HG03575 (cell line): Measurements from ENCODE around the gene RPS18.

ENCODE experiments used
- ATAC-seq: cut with Tn5 transposase; IDR thresholded peaks from one replicate; pipeline ENCODE4 v1.9.1; 2021; ENCODE audit not compliant: unreplicated experiment, insufficient number of reproducible peaks, low FRiP score; ENCODE audit errors: extremely low read depth

The RPS18 gene

DNA sequence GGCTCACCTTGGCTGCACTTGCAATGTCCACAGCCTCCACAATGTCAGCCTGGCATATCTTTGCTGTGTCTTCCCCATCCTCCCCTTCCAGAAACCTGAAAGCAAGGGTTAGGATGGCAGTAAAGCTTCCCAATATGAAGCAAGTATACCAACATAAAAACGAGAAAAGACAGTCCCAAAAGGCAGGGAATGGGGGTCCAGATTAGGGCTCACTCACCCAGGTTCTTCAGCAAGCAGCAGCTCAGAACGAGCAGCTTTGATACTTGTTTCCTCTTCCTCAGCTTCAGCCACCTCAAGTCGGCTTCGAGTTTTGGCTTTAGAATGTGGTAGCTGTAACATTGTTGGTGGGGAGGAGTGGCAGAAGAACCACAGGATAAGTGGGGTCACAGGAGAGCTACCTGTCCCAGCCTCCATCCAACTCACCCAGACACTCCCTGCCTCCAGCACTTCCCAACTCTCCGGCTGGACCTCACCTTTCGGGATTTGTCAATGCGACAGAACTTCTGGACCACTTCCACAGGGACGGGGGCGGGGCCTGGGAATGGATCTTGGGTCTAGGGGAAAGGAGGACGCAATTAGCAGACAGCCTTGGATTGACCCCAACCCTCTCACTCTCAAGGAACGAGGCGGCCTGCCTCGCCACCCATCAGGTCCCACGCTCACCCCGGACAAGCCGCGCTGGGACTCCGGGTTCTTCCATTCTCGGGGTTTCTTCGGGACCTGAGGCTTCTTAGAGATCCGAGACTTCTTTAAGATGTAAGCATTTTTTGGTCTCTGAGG lies 16.5 kb downstream of the RPS18 start:
- no peak for ATAC-seq

DNA sequence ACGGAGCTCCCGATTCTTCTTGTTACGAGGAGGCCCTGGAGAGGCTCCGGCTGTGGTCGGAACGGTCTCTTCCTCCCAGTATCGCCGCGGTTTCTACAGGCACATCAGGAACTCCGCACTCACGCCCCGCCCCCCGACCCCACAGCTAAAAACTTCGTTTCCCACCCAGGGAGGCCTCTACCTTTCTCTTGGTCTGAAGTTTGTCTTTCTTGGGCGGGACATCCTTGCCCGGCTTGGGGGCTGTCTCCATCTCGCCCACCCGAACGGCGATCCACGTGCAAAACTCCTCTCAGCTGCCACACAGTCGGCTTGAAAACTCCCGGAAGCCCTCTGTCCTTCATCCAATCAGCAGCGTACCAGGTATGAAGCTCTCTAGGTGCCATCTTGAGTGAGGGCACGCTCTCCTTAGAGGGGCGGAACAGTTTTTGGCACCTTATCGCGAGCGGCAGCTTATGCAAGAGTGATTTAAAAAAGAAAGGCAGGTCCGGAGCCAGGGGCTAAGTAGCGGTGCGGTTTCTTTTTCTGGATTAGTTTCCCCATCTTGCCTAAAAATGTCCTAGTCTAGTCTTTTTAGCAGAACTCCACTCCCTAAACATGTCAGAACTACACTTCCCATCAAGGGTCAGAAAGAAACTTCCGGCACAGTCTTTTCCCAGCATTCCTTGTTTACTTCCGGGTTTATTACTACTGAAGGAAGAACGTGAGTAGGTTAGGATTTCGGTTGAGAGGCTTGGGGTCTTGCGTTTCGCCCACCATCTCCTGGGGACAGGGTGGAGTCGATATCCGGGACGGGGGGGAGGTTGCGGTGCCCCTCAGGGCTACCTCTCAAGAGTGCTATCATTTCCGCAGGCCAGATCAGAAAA lies 17.3 kb downstream of the RPS18 start, which contains the start of the genes PFDN6 and WDR46:
TSS of gene PFDN6 (plus strand) at position 681 of the 863 bp plus-strand sequence. CDS start 256 bp downstream, outside the sequence.
TSS of gene WDR46 (minus strand) at position 319 of the 863 bp plus-strand sequence. CDS start at position 250, 69 bp downstream.
- peak; percentile 57 for ATAC-seq

DNA sequence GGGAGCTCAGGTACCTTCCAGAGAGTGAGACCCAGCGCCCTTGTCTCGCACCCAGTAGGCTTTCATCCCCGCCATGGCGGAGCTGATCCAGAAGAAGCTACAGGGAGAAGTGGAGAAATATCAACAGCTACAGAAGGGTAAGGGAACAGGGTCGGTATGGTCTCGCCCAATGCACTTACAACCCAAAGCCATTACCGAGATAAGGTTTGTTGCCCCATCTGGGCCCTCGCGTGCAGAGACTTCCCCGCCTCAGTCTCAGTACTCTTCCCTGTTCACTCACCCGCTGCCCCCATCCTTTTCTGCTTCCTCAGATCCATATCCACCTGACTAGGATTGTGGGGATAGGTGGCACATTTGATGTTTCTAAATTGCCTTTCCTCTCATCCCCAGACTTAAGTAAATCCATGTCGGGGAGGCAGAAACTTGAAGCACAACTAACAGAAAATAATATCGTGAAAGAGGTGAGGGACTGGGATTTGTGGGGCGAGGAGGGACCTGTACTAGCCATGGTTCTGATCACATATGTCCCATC lies 18.0 kb downstream of the RPS18 start:
- no peak for ATAC-seq

DNA sequence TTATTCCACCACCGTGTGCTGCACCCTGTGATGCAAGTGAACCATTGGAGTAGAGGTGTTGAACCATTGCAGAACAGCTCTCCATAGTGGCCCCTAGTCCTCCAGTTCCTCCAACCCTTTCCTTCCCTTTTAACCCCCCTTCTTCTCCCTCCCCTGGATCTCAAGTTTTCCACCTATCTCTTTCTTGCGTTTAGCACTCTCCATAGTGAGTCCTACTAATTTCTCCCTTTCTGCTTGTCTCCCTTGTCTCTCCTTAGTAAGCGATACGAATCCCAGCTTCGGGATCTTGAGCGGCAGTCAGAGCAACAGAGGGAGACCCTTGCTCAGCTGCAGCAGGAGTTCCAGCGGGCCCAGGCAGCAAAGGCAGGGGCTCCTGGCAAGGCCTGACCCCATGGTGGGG lies 18.6 kb downstream of the RPS18 start:
- ATAC-seq = no peak

DNA sequence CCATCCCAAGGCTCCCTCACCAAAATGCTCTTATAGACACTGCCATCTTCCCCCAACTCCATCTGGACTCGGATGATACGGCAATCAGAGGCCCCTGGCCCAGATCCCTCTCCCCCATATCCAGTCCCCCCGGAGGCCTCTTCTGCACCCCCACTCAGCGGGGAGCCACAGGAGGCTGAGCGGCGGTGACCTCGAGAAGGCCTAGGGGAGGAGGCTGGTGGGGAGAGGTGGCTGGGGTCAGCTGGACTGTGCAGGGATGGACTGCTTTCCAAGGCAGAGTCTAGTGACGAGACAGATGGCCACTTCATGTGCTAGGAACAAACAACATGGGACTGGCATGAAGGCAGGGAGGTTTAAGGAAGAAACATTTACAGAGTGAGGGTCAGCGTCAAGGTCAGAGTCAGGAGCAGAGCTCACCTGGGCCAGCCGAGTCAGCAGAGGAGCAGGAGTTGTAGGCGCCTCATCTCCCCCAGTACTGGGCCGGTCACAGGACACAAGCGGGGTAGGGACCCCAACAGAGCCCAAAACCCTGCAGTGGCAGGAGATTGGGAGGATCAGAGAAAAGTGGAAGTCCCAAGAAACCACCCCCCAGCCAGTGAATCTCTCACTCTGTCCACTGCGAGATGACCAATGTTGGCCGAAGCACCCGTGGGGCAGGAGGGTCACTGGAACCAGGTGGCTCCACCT lies 21.3 kb downstream of the RPS18 start:
- no peak for ATAC-seq

DNA sequence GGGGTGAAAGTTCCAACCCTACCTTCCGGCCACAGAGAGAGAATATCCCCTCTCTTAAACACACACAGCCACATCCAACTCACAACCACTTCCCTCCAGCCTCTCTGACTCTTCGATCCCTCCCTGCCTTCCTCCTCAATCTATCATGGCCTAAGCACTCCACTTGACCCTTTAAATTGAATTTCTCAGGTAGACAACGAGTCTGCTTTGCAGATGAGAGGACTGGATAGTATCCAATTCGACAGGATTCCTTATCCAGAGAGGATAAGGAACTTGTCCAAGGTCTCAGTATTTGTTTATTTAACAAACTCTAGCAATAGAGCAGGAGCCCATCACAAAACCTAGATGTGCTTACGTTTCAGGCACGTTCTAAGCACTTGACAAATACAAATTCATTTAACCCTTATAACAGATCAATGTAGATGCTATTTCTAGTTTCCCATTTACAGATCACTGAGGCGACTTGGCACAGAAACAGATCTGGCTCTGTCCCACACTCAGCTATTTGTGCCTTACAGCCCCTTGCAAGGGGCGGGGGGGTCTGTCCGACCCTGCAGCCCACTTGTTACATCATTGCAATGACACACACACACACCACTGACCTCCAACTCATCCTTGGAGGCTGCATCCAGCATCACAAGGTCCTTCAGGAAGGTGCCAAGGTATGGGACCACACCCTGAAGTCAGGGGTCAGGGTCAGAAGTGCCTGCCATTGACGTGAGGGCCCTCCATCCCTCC lies 22.4 kb downstream of the RPS18 start:
- ATAC-seq = no peak

DNA sequence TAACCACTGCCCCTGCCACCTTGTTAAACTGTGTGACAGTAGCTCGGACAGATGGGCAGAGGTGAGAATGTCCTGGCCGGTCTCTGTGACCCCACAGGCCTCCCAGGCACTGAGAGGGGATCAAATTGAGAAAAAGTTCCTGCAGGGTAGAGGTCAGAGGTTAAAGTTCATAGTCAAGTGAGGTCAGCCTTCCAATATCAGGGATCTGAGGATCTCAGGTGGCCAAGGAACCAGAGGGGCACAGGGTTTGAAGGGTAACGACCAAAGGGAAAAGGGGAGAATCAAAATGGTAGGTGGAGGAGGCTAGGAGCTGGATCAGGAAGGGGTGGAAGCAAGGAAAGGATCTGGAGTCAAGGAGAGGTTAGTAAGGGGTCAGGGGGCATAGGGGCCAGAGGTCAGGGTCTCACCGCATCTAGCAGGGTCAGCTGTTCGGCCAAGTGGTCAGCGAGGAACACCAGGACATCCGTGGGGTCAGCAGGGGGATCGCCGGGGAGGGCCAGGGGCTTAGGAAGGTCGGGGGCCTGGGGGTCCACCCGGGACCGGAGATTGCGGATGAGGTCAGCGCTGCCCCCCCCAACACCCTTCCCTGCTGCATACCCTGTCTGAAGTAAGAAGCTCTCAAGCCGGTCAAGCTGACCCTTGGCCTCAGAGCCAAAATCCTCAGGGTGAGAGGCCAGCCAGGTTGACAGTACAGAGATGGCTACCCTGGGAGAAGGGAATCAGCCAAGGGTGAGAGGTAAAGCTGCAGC lies 23.9 kb downstream of the RPS18 start:
- no peak for ATAC-seq

DNA sequence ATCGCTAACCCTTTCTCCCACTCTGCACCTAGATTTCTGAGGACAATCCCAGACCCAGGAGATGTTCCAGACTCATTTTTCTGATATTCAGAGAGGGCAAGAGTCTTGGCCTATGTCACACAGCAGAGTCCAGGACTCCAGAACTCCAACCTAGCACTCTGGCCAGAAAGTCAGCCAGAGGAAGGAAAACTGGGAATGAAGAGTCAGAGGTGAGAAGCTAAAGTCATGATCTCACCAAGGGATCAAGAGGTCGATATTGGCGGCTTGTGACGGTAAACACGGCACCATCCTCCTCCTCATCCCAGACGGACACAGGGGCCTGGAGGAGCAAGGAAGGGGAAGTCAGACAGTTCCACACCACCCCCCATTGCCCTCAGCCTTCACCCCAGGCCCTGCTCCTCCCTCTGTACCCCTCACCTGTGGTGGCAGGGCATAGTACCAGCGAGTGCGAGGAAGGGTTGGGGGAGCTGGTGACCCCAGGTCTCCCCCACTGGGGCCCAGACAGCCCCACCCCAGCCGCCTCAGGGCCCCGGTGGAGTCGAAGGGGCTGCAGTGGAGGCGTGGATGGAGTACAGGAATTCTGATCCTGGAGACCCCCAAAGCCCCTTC lies 25.0 kb downstream of the RPS18 start:
- ATAC-seq = no peak

DNA sequence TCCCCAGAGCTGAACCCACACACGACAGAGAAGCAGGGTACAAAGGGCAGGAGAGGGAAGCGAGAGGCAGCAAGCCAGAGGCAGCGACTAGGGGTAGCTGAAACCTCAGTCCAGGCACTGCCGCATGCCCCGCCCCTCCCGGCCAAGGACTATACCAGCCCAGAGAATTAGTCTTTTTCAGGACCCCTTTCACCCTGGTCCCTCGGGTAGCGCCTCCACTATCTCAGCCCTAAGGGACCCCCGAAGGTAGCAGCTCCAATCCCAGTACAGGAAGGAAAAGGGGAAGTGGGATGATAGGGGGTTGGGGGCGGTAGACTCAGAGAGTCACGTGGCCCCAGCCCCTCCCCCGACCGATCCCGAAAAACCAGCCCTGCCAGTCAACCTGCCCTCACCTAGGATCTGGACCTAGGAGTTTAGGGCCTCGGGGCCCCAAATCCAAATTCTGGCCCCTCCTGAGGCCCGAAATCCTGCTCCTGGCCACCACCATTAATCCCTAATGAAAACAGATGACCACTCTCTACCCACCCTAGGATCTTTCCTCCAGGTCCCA lies 25.6 kb downstream of the RPS18 start:
- no peak for ATAC-seq

DNA sequence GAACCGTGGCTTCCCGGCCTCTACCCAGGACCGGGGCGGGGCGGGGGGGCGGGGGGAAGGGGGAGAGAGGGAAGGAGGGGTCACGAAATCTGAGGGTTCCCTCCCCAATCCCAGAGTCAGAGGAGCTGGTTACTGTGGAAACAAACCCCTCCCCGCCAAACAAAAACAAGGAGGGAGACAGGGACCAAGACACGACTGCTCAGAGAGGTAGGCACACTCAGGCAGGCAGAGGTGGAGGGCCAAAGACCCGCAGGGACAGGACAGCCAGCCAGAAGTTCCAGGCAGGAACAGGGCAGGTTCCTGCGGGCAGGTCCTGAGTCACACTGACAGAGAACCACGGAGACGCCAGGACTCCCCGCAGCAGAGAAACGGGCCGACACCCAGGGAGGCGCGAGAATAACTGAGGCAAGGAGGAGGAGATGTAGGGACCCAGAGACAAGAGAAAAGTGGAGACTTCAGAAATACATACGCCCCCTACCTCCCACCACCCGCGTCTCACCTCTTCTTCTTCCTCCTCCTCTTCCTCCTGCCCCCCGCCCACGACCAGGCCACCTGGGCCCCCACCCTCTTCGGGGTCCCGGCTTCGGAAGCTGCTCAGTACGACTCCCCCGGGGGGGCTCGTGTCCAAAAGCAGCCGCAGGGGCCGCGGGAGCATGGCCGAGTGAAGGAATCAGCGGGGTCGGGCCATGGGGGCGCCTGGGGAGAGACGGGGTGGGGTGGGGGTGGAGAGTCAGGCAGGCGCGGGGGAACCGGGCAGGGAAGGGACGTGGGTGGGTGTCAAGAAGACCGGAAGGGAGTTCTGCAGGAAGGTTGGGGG lies 26.3 kb downstream of the RPS18 start:
- ATAC-seq = no peak

DNA sequence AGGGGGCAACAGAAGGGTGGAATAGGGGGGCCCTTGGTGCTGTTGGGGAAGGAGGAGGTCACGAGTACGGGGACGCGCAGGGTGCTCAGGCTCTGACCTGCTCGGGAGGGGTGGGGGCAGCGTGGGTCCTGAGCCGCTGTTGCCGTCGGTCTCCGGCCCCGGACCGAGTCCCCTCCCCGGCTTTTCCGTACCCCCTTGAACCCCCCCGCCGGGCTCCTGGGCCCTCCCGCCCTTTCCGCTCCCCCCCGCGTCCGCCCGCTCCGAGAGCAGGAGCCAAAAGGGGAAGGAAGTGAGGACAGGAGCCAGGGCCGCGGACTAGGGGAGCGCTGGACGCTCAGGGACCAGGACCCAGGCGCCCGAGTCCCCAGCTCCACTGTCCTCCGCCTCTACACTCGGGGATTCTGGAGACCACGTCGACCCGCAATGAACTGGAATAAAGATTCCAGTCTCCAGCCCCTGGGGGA lies 26.9 kb downstream of the RPS18 start, which contains the start of gene RGL2:
TSS of gene RGL2 (minus strand) at position 170 of the 464 bp plus-strand sequence. CDS start 332 bp downstream, outside the sequence.
- ATAC-seq = no peak

DNA sequence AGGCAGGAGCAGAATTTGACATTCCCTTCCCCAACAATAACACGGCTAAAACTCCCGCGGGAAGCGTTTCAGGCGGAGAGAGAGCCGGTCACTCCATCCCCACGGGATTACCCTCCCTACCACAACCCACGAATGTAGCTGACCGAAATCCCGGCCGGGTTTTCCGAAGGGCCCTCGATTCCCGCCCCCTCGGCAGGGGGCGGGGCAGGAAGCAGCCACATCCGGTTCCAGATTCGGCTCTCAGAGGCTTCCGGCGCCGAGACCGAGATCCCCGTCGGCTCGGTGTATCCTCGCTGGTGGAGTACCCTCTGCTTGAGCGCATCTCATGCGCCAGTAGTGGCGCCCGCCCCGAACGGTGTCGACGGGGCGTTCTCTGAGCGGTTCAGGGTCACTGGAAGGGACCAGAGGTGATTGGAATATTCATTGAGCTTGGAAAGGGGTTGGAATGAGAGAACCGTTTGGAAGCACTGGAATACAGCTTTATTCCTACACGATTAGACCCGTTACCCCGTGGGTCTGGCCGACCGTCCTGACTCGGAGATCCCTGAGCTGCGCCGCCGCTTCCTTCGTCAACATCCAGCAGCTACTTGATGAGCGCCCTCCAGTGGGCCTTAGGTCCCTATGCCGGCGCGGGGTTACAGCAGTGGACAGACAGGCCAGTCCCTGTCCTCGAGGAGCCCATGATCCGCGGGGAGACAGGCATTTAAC lies 27.5 kb downstream of the RPS18 start:
- ATAC-seq = no peak

DNA sequence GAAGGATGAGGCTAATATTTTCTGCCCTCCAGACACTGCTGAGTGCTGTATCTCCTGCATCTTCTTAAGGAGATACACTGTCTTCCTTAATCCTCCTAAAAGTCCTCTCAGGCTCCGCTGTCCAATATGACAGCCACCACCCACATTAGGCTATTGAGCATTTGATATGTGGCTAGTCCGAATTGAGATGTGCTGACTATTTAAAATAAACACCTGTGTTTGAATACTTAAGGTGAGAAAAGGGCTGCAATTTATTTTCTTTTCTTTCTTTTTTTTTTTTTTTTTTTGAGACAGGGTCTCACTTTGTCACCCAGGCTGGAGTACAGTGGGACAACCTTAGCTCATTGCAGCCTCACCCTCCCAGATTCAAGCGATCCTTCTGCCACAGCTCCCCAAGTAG lies 30.0 kb downstream of the RPS18 start:
- no peak for ATAC-seq

DNA sequence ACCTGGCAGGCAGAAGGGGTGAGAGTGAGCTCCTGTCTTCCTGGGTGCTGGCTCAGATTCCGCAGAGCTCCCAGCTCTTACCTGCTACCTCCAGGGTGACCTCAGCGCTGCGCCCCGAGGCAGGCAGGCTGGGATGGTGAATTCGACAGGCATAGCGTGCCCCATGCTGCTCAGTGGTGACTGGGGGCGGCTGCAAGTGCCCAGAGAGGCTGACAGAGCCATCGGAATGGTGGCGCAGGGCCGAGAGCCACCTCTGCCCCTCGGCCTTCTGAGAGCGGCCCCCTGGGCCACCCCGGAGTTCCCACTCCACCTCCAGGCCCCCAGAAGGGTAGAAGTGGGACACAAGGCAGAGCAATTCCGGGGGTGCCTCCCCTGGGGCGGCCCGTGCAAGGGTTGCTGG lies 32.3 kb downstream of the RPS18 start:
- ATAC-seq = no peak

DNA sequence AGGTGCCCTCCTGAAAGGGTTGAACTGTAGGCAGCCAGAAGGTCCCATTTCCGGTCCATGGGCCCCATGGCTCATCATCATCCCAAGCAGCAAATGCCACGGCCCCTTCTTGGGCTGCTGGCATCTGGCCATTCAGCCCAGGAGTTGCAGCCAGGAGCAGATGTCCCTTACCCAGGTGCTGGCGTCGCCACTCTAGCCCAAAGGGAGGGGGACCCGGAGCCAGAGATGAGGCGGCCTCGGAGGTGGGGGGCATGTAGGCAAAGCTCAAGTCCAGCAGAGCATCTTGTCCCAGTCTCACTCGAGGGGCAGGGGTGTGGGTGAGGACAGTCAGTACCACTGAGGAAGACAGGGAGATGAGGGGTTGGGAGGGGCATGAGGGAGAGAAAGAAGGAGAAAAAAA lies 33.2 kb downstream of the RPS18 start:
- ATAC-seq = no peak

DNA sequence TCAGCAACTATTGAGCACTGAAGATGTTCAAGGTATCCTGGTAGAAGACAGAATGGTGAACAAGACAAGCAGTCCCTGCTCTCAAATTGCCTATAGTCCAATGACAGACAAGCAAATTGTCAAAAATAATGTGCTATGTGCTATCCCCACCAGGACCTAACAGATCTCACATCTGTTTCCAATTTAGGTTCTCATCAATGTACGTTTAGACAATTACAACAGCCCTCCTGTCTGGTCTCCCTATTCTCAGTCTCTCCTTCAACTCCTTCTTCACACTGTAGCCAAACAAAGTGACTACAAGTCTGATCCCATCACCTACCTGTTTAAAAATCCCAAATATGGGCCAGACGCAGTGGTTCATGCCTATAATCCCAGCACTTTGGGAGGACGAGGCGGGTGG lies 34.5 kb downstream of the RPS18 start:
- no peak for ATAC-seq
